Uterus (tissue), 4 donors: Measurements from ENCODE around the gene NTRK3. TPM values are rescaled to one million over a fixed set of nuclear protein-coding genes. Genes with fewer than 3 reads are reported as not detected.

Experiments
- DNase-seq, 2 donors: peaks; one replicate each; pipeline ENCODE4 v3.0.0-alpha.2; 2019 to 2020
- H3K27ac ChIP-seq, 2 donors: fragments of 200-600 bp; sonication (generic); 1 replicate in 1 of 2; 2 replicates in 1 of 2; pipeline ENCODE4 v1.5.1; 2016 to 2018
- H3K27me3 ChIP-seq, 2 donors: fragments of 200-600 bp; sonication (generic); one replicate each; pipeline ENCODE4 v1.5.1; 2018 to 2019; ENCODE audit warnings: control low read depth in 1 of 2
- H3K36me3 ChIP-seq, 2 donors: fragments of 200-600 bp; sonication (generic); one replicate each; pipeline ENCODE4 v1.5.1; 2019; ENCODE audit warnings: control low read depth in 1 of 2
- H3K4me1 ChIP-seq, 2 donors: fragments of 200-600 bp; sonication (generic); one replicate each; pipeline ENCODE4 v1.5.1; 2018 to 2019; ENCODE audit warnings: control low read depth in 1 of 2
- H3K4me3 ChIP-seq, 2 donors: fragments of 200-600 bp; sonication (generic); 1 replicate in 1 of 2; 2 replicates in 1 of 2; pipeline ENCODE4 v1.5.1; 2018 to 2019; ENCODE audit warnings: mild to moderate bottlenecking in 1 of 2
- H3K9me3 ChIP-seq, 2 donors: fragments of 200-600 bp; sonication (generic); one replicate each; pipeline ENCODE4 v1.5.1; 2019; ENCODE audit warnings: control low read depth in 1 of 2
- CTCF ChIP-seq, 4 experiments: fragments of 200-600 bp in 2 of 4; fragments of 450-650 bp in 2 of 4; sonication (generic) in 2 of 4; IDR thresholded peaks; one replicate each; pipeline ENCODE4 v1.5.1; 2016 to 2019; ENCODE audit warnings: antibody characterized with exemption in 4 of 4, mild to moderate bottlenecking in 2 of 4, moderate library complexity in 1 of 4
- POLR2A ChIP-seq, 2 donors: fragments of 450-650 bp; IDR thresholded peaks; one replicate each; pipeline ENCODE4 v1.6.1; 2016; ENCODE audit warnings: antibody characterized with exemption in 2 of 2, mild to moderate bottlenecking in 1 of 2, moderate library complexity in 1 of 2
- intact Hi-C: fragments of 100-400 bp; cut with DNase I; formaldehyde crosslinking; loops from one replicate; pipeline ENCODE4 v1.15.1; 2023; ENCODE audit warnings: low total_unique reads
- total RNA-seq, 4 donors: library from RNA; depleted of rRNA in 3 of 4; stranded (reverse); fragments of >200 nt in 3 of 4; gene quantifications; one replicate each; pipeline versions ENCODE4 v1.1.0 to v1.2.4, GENCODE V29; 2014 to 2023
- donor health status: DM: yes; HTN: yes; CAD: no.

Gene NTRK3
- total RNA-seq, 4 donors from 2014 or later, result 6.9 to 47.0 (median 32.5) TPM

- Histone ChIP-seq H3K27me3 (no peaks in the 10 kb centered on the region), H3K9me3 (no peaks in the 10 kb centered on the region), H3K4me1 (no peaks in the 10 kb centered on the region), H3K36me3 (no peaks in the 10 kb centered on the region), H3K27ac (no peak overlapping the region), H3K4me3 (no peak overlapping the region)
- no peak for DNase-seq
- intact Hi-C loops, result no loop called here
- TF ChIP-seq POLR2A (IDR thresholded peaks at IDR 0.05) (no peak), CTCF (IDR thresholded peaks at IDR 0.05) (no peak)
These were observed 152.2 kb downstream of the NTRK3 start for GRCh38 chr15:88104357-88104756.

- Histone ChIP-seq H3K36me3 (no peaks in the 10 kb centered on the region), H3K4me3 (no peak overlapping the region)
- intact Hi-C loops, result no loop called here
These were observed 156.4 kb downstream of the NTRK3 start for GRCh38 chr15:88100181-88100580.

GRCh38 chr15:88098361-88098760 lies 158.2 kb downstream of the NTRK3 start:
- H3K4me1 ChIP-seq, result no peaks in the 10 kb centered on the region
- no peak overlapping the region for H3K4me3 ChIP-seq
- intact Hi-C loops, result no loop called here
- no peak overlapping the region for H3K27ac ChIP-seq
- peak in 1 of 2 donors; percentile 44 for DNase-seq
- H3K9me3 ChIP-seq, result no peaks in the 10 kb centered on the region
- no peaks in the 10 kb centered on the region for H3K36me3 ChIP-seq
- no peaks in the 10 kb centered on the region for H3K27me3 ChIP-seq
- TF ChIP-seq POLR2A (IDR thresholded peaks at IDR 0.05) (no peak), CTCF (IDR thresholded peaks at IDR 0.05) (no peak)

More at GRCh38 chr15:88100181-88100580, 156.4 kb downstream of the NTRK3 start:
- Histone ChIP-seq H3K27me3 (no peaks in the 10 kb centered on the region), H3K27ac (no peak overlapping the region), H3K4me1 (no peaks in the 10 kb centered on the region), H3K9me3 (no peaks in the 10 kb centered on the region)
- no peak for DNase-seq
- TF ChIP-seq POLR2A (IDR thresholded peaks at IDR 0.05), result no peak
- TF ChIP-seq CTCF (IDR thresholded peaks at IDR 0.05), result no peak

GRCh38 chr15:88091444-88092016 lies 165.0 kb downstream of the NTRK3 start:
- Histone ChIP-seq H3K27me3 (no peaks in the 10 kb centered on the region), H3K9me3 (no peaks in the 10 kb centered on the region), H3K4me3 (no peak overlapping the region), H3K4me1 (peaks cover 0 to 4% of the 10 kb centered on the region in 2 donors), H3K27ac (no peak overlapping the region), H3K36me3 (no peaks in the 10 kb centered on the region)
- intact Hi-C loops, result no loop called here
- TF ChIP-seq POLR2A (IDR thresholded peaks at IDR 0.05) (no peak), CTCF (IDR thresholded peaks at IDR 0.05) (no peak)
- DNase-seq, result no peak

GRCh38 chr15:88090481-88091011 lies 166.0 kb downstream of the NTRK3 start:
- H3K36me3 ChIP-seq, result no peaks in the 10 kb centered on the region
- no peaks in the 10 kb centered on the region for H3K27me3 ChIP-seq
- H3K4me1 ChIP-seq, result peaks cover 0 to 4% of the 10 kb centered on the region in 2 donors
- H3K4me3 ChIP-seq, result no peak overlapping the region
- H3K27ac ChIP-seq, result no peak overlapping the region
- no peaks in the 10 kb centered on the region for H3K9me3 ChIP-seq
- DNase-seq, result peak in 1 of 2 donors; percentile 64
- no peak for TF ChIP-seq CTCF (IDR thresholded peaks at IDR 0.05)
- no peak for TF ChIP-seq POLR2A (IDR thresholded peaks at IDR 0.05)
- intact Hi-C loops, result no loop called here
